HepG2 (cell line): ENCODE measurements around the gene LUZP1. TPM values are rescaled to one million over a fixed set of nuclear protein-coding genes. Genes with fewer than 3 reads are reported as not detected.

Source experiments
- ATAC-seq: fragments of 200-7000 bp; cut with Tn5 transposase; 3 replicates; pipeline ENCODE4 v1.9.1; 2020; ENCODE audit warnings: mild to moderate bottlenecking, moderate library complexity
- BruUV-seq: library from RNA; stranded (reverse); fragments of 400-500 nt; replicated peaks from 2 replicates; lab custom pipeline; 2021; lab: Mats Ljungman, UMichigan
- CTCF ChIA-PET: fragments of 300-600 bp; formaldehyde crosslinking; extraction: SDS; loops from one replicate; lab custom pipeline; 2021; ENCODE audit warnings: low total read pairs, inconsistent platforms, low intra/inter-chr PET ratio; lab: Yijun Ruan, JAX
- POLR2A ChIA-PET: fragments of 350-600 bp; sonication (Branson Sonifier 250); formaldehyde crosslinking; loops from one replicate; lab custom pipeline; 2020; ENCODE audit warnings: antibody characterized with exemption, inconsistent platforms; lab: Yijun Ruan, JAX
- DNase-seq: peaks from one replicate; pipeline ENCODE4 v3.0.0-alpha.2; 2015; ENCODE audit warnings: low spot score
- FAIRE-seq: peaks from 3 replicates; lab custom pipeline; 2011; peaks lifted over from hg19 to GRCh38; lab: Jason Lieb, UNC
- H2AFZ ChIP-seq: one replicate; pipeline ENCODE4 v1.6.1; 2011; ENCODE audit warnings: low read length, inconsistent platforms
- H3K27ac ChIP-seq: fragments of 300-600 bp; 3 replicates; pipeline ENCODE4 v1.8.0; 2011; ENCODE audit warnings: mixed run types, mild to moderate bottlenecking, mixed read lengths, low read length, inconsistent platforms; ENCODE audit not compliant: insufficient read depth; ENCODE audit errors: extremely low read length
- H3K27me3 ChIP-seq, 2 experiments: fragments of 200-600 bp in 1 of 2; 2 replicates in 1 of 2; 3 replicates in 1 of 2; pipeline versions ENCODE4 v1.6.0 to v1.8.0; 2011; ENCODE audit warnings: low read length in 2 of 2, mild to moderate bottlenecking in 2 of 2, moderate library complexity in 2 of 2, inconsistent platforms in 1 of 2; ENCODE audit not compliant: insufficient read depth in 2 of 2, control insufficient read depth in 1 of 2
- H3K36me3 ChIP-seq, 2 experiments: fragments of 200-600 bp in 1 of 2; replicated peaks in 1 of 2; 2 replicates in 1 of 2; 3 replicates in 1 of 2; pipeline versions ENCODE4 v1.5.1 to v1.8.0; 2011; ENCODE audit warnings: low read length in 2 of 2, inconsistent platforms in 1 of 2; ENCODE audit not compliant: insufficient read depth in 2 of 2, control insufficient read depth in 1 of 2
- H3K4me1 ChIP-seq: 2 replicates; pipeline ENCODE4 v1.5.1; 2012; ENCODE audit warnings: low read length, inconsistent platforms; ENCODE audit not compliant: insufficient read depth
- H3K4me2 ChIP-seq: 2 replicates; pipeline ENCODE4 v1.6.0; 2011; ENCODE audit warnings: low read depth, low read length, inconsistent platforms
- H3K4me3 ChIP-seq, 3 experiments: fragments of 200-600 bp in 1 of 3; sonication (generic), shearing (Covaris generic) in 1 of 3; replicated peaks in 1 of 3; 2 replicates each; pipeline ENCODE4 v1.5.1; 2011 to 2016; ENCODE audit warnings: low read length in 3 of 3, inconsistent platforms in 2 of 3, low read depth in 2 of 3, mild to moderate bottlenecking in 2 of 3, control low read depth in 1 of 3, mixed read lengths in 1 of 3; ENCODE audit not compliant: insufficient read depth in 1 of 3
- H3K79me2 ChIP-seq: one replicate; pipeline ENCODE4 v1.6.1; 2011; ENCODE audit warnings: low read length, inconsistent platforms; ENCODE audit not compliant: insufficient read depth
- H3K9ac ChIP-seq: 2 replicates; pipeline ENCODE4 v1.6.0; 2011; ENCODE audit warnings: mild to moderate bottlenecking, low read depth, low read length, inconsistent platforms; ENCODE audit not compliant: insufficient read depth
- H3K9me3 ChIP-seq: 2 replicates; pipeline ENCODE4 v1.5.1; 2012; ENCODE audit warnings: mild to moderate bottlenecking, low read length
- H4K20me1 ChIP-seq: 2 replicates; pipeline ENCODE4 v1.6.0; 2011; ENCODE audit warnings: inconsistent platforms, mild to moderate bottlenecking, low read length, moderate library complexity; ENCODE audit not compliant: insufficient read depth
- ATAD3A ChIP-seq: sonication (generic); formaldehyde crosslinking; IDR thresholded peaks from 2 replicates; pipeline ENCODE4 v1.4.0; 2020; ENCODE audit warnings: missing genetic modification reagents
- ATRX ChIP-seq: sonication (generic); formaldehyde crosslinking; IDR thresholded peaks from 2 replicates; pipeline ENCODE4 v1.4.0; 2020; ENCODE audit warnings: missing genetic modification reagents, borderline replicate concordance
- CC2D1A ChIP-seq: sonication (generic); formaldehyde crosslinking; IDR thresholded peaks from 2 replicates; pipeline ENCODE4 v1.8.1; 2023; ENCODE audit warnings: mild to moderate bottlenecking, missing genetic modification reagents
- CCAR2 ChIP-seq: fragments of 200-400 bp; formaldehyde crosslinking; optimal IDR thresholded peaks from 2 replicates; pipeline ENCODE3; 2018; ENCODE audit warnings: low read depth, mild to moderate bottlenecking, low read length, moderate library complexity
- CENPX ChIP-seq: sonication (generic); formaldehyde crosslinking; IDR thresholded peaks from 2 replicates; pipeline ENCODE4 v1.9.0; 2021; ENCODE audit warnings: mild to moderate bottlenecking, missing genetic modification reagents, moderate library complexity
- KMT2A ChIP-seq: sonication (generic); formaldehyde crosslinking; IDR thresholded peaks from 2 replicates; pipeline ENCODE4 v1.4.0; 2020; ENCODE audit warnings: missing genetic modification reagents
- NBN ChIP-seq: fragments of 450-650 bp; conservative IDR thresholded peaks from 2 replicates; pipeline ENCODE4 v1.6.1; 2017
- RNF2 ChIP-seq: fragments of 450-650 bp; conservative IDR thresholded peaks from 2 replicates; pipeline ENCODE4 v1.6.1; 2016; ENCODE audit warnings: low read depth
- SIN3A ChIP-seq: IDR thresholded peaks from 2 replicates; pipeline ENCODE4 v1.6.1; 2011; ENCODE audit warnings: low read depth, mild to moderate bottlenecking, control low read depth, low read length, borderline replicate concordance
- SIN3B ChIP-seq: fragments of 150-350 bp; IDR thresholded peaks from 2 replicates; pipeline ENCODE4 v1.6.1; 2014; ENCODE audit warnings: low read length
- ZNF124 ChIP-seq: sonication (generic); formaldehyde crosslinking; IDR thresholded peaks from 2 replicates; pipeline ENCODE4 v1.4.0; 2020; ENCODE audit warnings: missing genetic modification reagents
- WGBS: methylation state at CpG from one replicate; pipeline ENCODE4 v1.1.6; 2017; ENCODE audit warnings: low lambda C conversion rate; 5-methylcytosine and 5-hydroxymethylcytosine counted together
- in situ Hi-C: cut with HindIII; loops from 2 replicates; pipeline ENCODE4 v1.10.0; 2017; ENCODE audit warnings: low pct_unique_long_range_greater_than_20kb; ENCODE audit not compliant: extremely low pct_ligation_motif_present
- intact Hi-C: fragments of 100-400 bp; cut with micrococcal nuclease; formaldehyde crosslinking; loops from one replicate; pipeline ENCODE4 v1.10.0; 2022; ENCODE audit not compliant: unreplicated experiment
- polyA plus RNA-seq, 8 experiments: library from polyadenylated mRNA; depleted of rRNA in 3 of 8; stranded (reverse) in 7 of 8; unstranded in 1 of 8; fragments of >200 nt; fragmentation: Illumina TruSeq in 4 of 8; extraction: Trizol in 4 of 8; gene quantifications; 2 replicates each; pipeline versions ENCODE4 v1.2.1 to v1.2.3, GENCODE V29; 2011 to 2016; ENCODE audit warnings: low read depth in 4 of 8, missing spikeins in 1 of 8, mixed read lengths in 1 of 8; ENCODE audit not compliant: insufficient read depth in 1 of 8
- total RNA-seq, 5 experiments: library from RNA; depleted of rRNA; stranded (reverse); fragments of >200 nt; fragmentation: Illumina TruSeq; extraction: Trizol; gene quantifications; 2 replicates each; pipeline ENCODE4 v1.2.3, GENCODE V29; 2016; ENCODE audit warnings: low read depth in 1 of 5
- TF ChIP-seq, protein P1 (sequence below): sonication (generic); formaldehyde crosslinking; IDR thresholded peaks from 2 replicates; pipeline ENCODE4 v1.4.0; 2020; ENCODE audit warnings: missing genetic modification reagents
- TF ChIP-seq, protein P2 (sequence below): sonication (generic); formaldehyde crosslinking; IDR thresholded peaks from 2 replicates; pipeline ENCODE4 v1.8.0; 2022; ENCODE audit warnings: missing genetic modification reagents, low read depth, mild to moderate bottlenecking, borderline replicate concordance

LUZP1 gene
- total and polyA plus RNA-seq, 2 of the 13 experiments (the other 11 are each of a cell fraction or from before 2014, with no cell fraction given), result 6.9 to 12.7 TPM

DNA sequence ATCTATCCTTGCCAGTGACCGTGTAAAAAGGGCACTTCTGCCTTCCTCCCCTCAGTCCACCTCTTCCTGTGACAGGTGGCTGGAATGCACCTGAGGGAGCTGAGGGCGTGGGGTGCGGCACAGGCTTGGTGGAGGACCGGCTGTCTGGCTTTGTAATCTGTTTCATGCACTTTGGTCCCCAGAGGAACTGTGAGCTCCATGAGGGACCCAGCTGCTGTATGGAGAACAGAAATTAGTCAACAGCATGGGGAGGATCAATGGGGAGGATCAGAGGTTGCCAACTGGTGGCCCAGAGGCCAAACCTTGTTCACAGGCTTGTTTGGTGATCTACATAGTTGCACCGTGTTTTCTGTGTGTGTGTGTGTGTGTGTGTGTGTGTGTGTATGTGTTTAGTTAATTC, 19.0 kb upstream of the LUZP1 start (continued):
- TF ChIP-seq CC2D1A (CRISPR knock-in tag), result no peak

DNA sequence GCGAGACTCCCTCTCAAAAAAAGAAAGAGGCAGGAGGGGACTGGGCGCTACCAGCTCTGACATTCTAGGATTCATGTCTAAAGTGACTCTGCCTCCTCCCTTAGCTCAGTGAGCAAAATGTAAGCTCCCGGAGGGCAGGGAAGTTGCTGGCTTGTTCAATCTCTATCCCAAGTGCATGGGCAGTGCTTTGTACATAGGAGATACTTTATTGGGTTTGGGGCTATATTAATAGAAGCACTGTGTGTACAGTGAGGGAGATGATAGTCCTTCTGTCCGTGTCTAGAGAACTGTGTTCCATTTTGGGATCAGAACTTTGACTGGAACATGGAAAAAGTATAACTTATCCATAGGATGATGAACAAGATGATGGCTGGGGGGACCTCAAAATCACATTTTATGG, 16.7 kb upstream of the LUZP1 start:
- Histone ChIP-seq H3K79me2 (no peaks in the 10 kb centered on the region), H3K9ac (no peak overlapping the region)
- TF ChIP-seq ATRX, result no peak
- TF ChIP-seq ZNF124 (CRISPR knock-in tag), result no peak
- no peak for TF ChIP-seq SIN3B
- TF ChIP-seq, protein P1, sequence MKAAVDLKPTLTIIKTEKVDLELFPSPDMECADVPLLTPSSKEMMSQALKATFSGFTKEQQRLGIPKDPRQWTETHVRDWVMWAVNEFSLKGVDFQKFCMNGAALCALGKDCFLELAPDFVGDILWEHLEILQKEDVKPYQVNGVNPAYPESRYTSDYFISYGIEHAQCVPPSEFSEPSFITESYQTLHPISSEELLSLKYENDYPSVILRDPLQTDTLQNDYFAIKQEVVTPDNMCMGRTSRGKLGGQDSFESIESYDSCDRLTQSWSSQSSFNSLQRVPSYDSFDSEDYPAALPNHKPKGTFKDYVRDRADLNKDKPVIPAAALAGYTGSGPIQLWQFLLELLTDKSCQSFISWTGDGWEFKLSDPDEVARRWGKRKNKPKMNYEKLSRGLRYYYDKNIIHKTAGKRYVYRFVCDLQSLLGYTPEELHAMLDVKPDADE (CRISPR knock-in tag), result no peak
- no peak for TF ChIP-seq NBN
- TF ChIP-seq SIN3A, result no peak
- no peak for TF ChIP-seq KMT2A
- TF ChIP-seq ATAD3A (CRISPR knock-in tag), result no peak
- TF ChIP-seq, protein P2, sequence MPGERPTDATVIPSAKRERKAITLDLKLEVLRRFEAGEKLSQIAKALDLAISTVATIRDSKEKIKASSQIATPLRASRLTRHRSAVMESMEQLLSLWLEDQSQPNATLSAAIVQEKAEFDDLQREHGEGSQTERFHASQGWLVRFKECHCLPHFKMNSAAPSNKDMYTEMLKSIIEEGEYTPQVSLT (CRISPR knock-in tag), result no peak
- no peak for TF ChIP-seq RNF2
- no peak for TF ChIP-seq CCAR2
- no peak for TF ChIP-seq CENPX (CRISPR knock-in tag)
- TF ChIP-seq, all 625 proteins: peak for 0
- H3K36me3 ChIP-seq, result no peaks in the 10 kb centered on the region
- H3K4me1 ChIP-seq, result peaks cover 46% of the 10 kb centered on the region
- no peaks in the 10 kb centered on the region for H4K20me1 ChIP-seq
- no peak overlapping the region for H3K4me2 ChIP-seq
- H3K27me3 ChIP-seq, result 0 out of 5 replicates have a peak, but pooled peaks cover 0 to 1% of the 10 kb centered on the region in 2 experiments
- no peak for FAIRE-seq
- intact Hi-C loops, result no loop called here
- CTCF ChIA-PET, result interaction anchor here (1.5 to 6.7 kb wide), 4 partner anchors 86 to 209 kb away, joined by 3 to 110 read pairs (median 8); no protein-coding TSS in a partner anchor
- BruUV-seq, result no TSS peak
- no peak for DNase-seq
- H3K9me3 ChIP-seq, result no peaks in the 10 kb centered on the region
- ATAC-seq, result no peak
- H3K4me3 ChIP-seq, result no peak overlapping the region
- in situ Hi-C loops, result loop anchor here (5.0 kb wide), 1 partner anchor 88 kb away; no protein-coding TSS in a partner anchor
- POLR2A ChIA-PET, result interaction anchor here (2.7 kb wide), 1 partner anchor 86 kb away, joined by 13 read pairs; no protein-coding TSS in a partner anchor
- H3K27ac ChIP-seq, result no peak overlapping the region
- H2AFZ ChIP-seq, result no peak overlapping the region
- WGBS, result 24% methylated on average over 3 of the region's 4 CpGs
